Mammary epithelial cell (primary cell): ENCODE results near the gene PRRC2B.

Experiments used
- CTCF ChIP-seq, 2 donors: IDR thresholded peaks in 1 of 2; conservative IDR thresholded peaks in 1 of 2; 2 replicates each; pipeline ENCODE4 v1.5.1; 2011 to 2012; ENCODE audit warnings: inconsistent platforms in 2 of 2, low read length in 2 of 2, mild to moderate bottlenecking in 2 of 2, control low read depth in 1 of 2, low read depth in 1 of 2; ENCODE audit not compliant: insufficient read depth in 1 of 2; ENCODE audit errors: extremely low read depth in 1 of 2
- EZH2 ChIP-seq: IDR thresholded peaks from 2 replicates; pipeline ENCODE4 v1.6.1; 2012; ENCODE audit warnings: low read length, inconsistent platforms, borderline replicate concordance

GRCh38 chr9:131386281-131386680 lies 7.6 kb upstream of the PRRC2B start:
- TF ChIP-seq CTCF (conservative IDR thresholded peaks at IDR 0.05 in 1 of 2, IDR thresholded peaks at IDR 0.05 in 1 of 2; ENCODE audit: extremely low read depth in 1 of 2, insufficient read depth in 1 of 2, low read depth in 1 of 2, low read length in 2 of 2) (no peak), EZH2 (no peak)
